ENCODE results near the gene CYTH3.
"Not testable (repeated sequence)": the region's sequence is repeated elsewhere in the genome, so short reads cannot be mapped to it uniquely, and the experiment has no call there.

CYTH3 gene

DNA sequence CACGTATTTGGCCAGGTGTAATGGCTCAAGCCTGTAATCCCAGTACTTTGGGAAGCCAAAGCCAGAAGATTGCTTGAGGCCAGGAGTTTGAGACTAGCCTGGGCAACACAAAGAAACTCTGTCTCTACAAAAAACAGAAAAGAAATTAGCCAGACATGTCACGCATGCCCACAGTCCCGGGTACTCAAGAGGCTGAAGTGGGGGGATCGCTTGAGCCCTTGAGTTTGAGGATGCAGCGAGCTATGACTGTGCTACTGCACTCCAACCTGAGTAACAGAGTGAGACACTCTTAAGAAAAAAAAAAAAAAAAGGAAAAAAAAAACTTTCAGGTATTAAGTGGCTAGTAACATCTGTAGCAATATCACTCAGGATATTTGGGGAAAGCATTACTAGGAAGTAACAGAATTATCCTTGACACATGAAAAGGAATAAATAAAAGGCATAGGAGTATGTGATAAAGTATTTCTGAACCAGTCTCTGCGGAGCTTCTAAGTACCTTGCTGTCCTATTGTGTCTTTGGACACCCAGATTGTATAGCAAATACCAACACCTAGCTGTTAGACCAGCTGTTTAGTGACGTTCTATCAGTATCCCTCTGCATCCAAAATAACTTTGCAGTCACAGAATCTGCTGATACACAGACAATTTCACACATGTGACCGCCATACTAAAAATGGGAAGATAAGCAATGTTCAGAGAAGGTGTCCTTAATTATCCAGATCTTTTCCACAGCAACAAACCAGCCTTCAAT lies 74.4 kb downstream of the CYTH3 start:
- H3K4me3 ChIP-seq (ENCODE audit: low read depth, low read length) = no peak overlapping the region
- H2AFZ ChIP-seq (ENCODE audit: low read length, unreplicated experiment) = no peak overlapping the region
- peaks cover 86% of the 10 kb centered on the region for H3K79me2 ChIP-seq (ENCODE audit: control insufficient read depth, insufficient read depth, low read length, unreplicated experiment)
- no peaks in the 10 kb centered on the region for H3K27me3 ChIP-seq (ENCODE audit: insufficient read depth, low read length)
- peaks cover 4% of the 10 kb centered on the region for H3K4me1 ChIP-seq (ENCODE audit: control insufficient read depth, insufficient read depth, low read length, unreplicated experiment)
- H3K27ac ChIP-seq (ENCODE audit: low read depth, low read length) = no peak overlapping the region
- H3K36me3 ChIP-seq (ENCODE audit: insufficient read depth, low read length) = no peaks in the 10 kb centered on the region

DNA sequence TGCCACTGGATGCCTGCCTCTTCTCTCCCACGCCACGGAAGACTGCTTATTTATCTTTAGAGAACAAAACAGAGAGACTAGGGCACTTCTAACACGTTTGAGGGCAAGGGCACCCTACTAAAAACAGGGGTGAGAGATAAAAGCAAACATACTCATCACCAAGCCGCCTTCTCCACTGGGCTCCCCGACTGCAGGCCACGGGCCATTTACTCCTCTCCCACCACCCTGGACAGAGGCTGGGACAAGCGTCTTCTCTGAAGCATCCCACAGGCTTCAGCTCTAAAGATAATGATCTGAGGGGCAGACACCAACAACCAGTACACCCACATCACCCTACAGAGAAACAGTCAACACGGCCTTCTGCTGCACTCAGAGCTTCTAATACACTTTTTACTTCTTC lies 78.7 kb downstream of the CYTH3 start:
- no peaks in the 10 kb centered on the region for H3K36me3 ChIP-seq (ENCODE audit: insufficient read depth, low read length)
- H3K27me3 ChIP-seq (ENCODE audit: insufficient read depth, low read length) = no peaks in the 10 kb centered on the region
- no peak overlapping the region for H3K4me3 ChIP-seq (ENCODE audit: low read depth, low read length)
- peaks cover 53% of the 10 kb centered on the region for H3K79me2 ChIP-seq (ENCODE audit: control insufficient read depth, insufficient read depth, low read length, unreplicated experiment)
- no peak overlapping the region for H2AFZ ChIP-seq (ENCODE audit: low read length, unreplicated experiment)
- no peaks in the 10 kb centered on the region for H3K4me1 ChIP-seq (ENCODE audit: control insufficient read depth, insufficient read depth, low read length, unreplicated experiment)
- no peak overlapping the region for H3K27ac ChIP-seq (ENCODE audit: low read depth, low read length)

DNA sequence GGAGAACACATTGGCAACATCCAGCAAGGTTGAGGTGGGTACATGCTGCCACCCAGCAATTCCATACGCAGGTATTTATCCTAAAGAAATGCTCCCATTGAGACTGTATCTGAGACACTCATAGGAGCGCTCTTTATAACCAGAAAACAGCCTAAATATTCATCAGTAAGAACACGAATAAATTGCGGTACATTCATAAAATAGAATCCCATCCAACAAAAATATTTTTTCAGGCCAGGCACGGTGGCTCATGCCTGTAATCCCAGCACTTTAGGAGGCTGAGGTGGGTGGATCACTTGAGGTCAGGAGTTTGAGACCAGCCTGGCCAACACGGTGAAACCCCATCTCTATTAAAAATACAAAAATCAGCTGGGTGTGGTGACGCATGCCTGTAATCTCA lies 81.9 kb downstream of the CYTH3 start:
- not testable (repeated sequence) for H3K27ac ChIP-seq (ENCODE audit: low read depth, low read length); H3K27me3 ChIP-seq (ENCODE audit: insufficient read depth, low read length); H3K36me3 ChIP-seq (ENCODE audit: insufficient read depth, low read length); H2AFZ ChIP-seq (ENCODE audit: low read length, unreplicated experiment); H3K4me3 ChIP-seq (ENCODE audit: low read depth, low read length); H3K4me1 ChIP-seq (ENCODE audit: control insufficient read depth, insufficient read depth, low read length, unreplicated experiment)
- peaks cover 33% of the 10 kb centered on the region for H3K79me2 ChIP-seq (ENCODE audit: control insufficient read depth, insufficient read depth, low read length, unreplicated experiment)

DNA sequence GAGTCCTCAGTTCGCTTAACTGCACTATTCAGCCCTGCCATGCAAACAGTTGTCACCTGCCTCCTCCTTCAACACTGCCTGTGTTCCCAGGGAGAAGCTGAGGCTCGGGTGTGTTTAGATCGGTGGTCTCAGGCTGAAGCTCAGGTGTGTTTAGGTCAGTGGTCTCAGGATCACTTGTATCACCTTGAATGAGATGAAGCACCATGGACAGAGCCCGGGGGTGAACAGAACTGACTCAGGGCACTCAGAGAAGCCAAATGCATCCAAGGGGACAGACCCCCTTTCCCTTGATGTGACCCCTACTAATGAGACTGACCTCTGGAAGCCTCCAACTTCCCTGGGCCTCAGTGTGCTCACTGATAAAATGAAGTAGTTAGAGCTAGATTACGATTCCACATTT lies 84.0 kb downstream of the CYTH3 start:
- Histone ChIP-seq H3K4me3 (ENCODE audit: low read depth, low read length) (no peak overlapping the region), H3K4me1 (ENCODE audit: control insufficient read depth, insufficient read depth, low read length, unreplicated experiment) (no peaks in the 10 kb centered on the region), H2AFZ (ENCODE audit: low read length, unreplicated experiment) (no peak overlapping the region), H3K27ac (ENCODE audit: low read depth, low read length) (no peak overlapping the region), H3K27me3 (ENCODE audit: insufficient read depth, low read length) (no peaks in the 10 kb centered on the region), H3K79me2 (ENCODE audit: control insufficient read depth, insufficient read depth, low read length, unreplicated experiment) (peaks cover 19% of the 10 kb centered on the region), H3K36me3 (ENCODE audit: insufficient read depth, low read length) (peaks cover 8% of the 10 kb centered on the region; the same call in 1 of the 2 replicates)

DNA sequence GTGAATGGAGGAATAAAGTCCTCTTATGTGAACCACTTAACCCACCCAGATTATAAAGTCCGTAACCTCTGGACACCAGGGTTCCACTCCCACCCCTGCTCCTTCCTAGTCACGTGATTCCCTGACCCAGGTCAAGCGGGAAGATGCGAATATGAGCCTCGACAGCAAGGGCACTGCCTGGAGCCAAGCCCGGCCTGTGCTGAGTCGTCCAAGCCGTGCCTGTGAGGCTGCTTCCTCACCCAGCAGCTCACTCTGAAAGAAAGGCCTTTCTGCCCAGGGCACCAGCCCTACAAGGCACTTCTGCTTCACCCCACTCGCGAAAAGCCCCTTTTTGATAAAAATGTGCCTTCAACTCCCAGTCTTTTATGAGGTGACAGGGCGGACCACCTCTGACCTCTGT lies 85.8 kb downstream of the CYTH3 start:
- Histone ChIP-seq H3K27ac (ENCODE audit: low read depth, low read length) (no peak overlapping the region), H3K79me2 (ENCODE audit: control insufficient read depth, insufficient read depth, low read length, unreplicated experiment) (peaks cover 8% of the 10 kb centered on the region), H3K4me1 (ENCODE audit: control insufficient read depth, insufficient read depth, low read length, unreplicated experiment) (no peaks in the 10 kb centered on the region), H2AFZ (ENCODE audit: low read length, unreplicated experiment) (no peak overlapping the region), H3K4me3 (ENCODE audit: low read depth, low read length) (no peak overlapping the region), H3K36me3 (ENCODE audit: insufficient read depth, low read length) (peaks cover 8% of the 10 kb centered on the region; the same call in 1 of the 2 replicates), H3K27me3 (ENCODE audit: insufficient read depth, low read length) (no peaks in the 10 kb centered on the region)

DNA sequence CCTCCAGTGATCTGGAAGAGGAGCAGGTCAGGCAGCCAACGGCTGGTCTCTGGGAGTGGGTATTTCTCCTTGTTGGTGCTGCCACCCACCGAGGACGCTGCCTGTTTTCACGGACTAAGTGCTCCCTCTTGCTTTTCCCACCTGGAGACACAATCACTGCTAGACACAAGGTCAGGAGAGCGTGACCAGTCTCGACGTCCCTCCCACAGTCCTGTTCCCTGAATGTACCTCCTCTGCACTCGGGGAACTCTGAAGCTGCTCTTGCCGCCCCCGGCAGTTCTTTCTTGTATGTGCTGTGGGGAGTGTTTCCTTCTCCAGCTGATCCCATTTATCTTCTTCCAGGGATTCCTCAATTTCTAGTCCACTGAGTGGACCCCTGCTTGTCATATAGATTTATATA lies 89.4 kb downstream of the CYTH3 start:
- peaks cover 12% of the 10 kb centered on the region; the same call in 1 of the 2 replicates for H3K36me3 ChIP-seq (ENCODE audit: insufficient read depth, low read length)
- H3K27ac ChIP-seq (ENCODE audit: low read depth, low read length) = no peak overlapping the region
- H3K4me1 ChIP-seq (ENCODE audit: control insufficient read depth, insufficient read depth, low read length, unreplicated experiment) = peaks cover 13% of the 10 kb centered on the region
- peaks cover 13% of the 10 kb centered on the region for H3K79me2 ChIP-seq (ENCODE audit: control insufficient read depth, insufficient read depth, low read length, unreplicated experiment)
- H2AFZ ChIP-seq (ENCODE audit: low read length, unreplicated experiment) = no peak overlapping the region
- no peaks in the 10 kb centered on the region for H3K27me3 ChIP-seq (ENCODE audit: insufficient read depth, low read length)
- H3K4me3 ChIP-seq (ENCODE audit: low read depth, low read length) = no peak overlapping the region

DNA sequence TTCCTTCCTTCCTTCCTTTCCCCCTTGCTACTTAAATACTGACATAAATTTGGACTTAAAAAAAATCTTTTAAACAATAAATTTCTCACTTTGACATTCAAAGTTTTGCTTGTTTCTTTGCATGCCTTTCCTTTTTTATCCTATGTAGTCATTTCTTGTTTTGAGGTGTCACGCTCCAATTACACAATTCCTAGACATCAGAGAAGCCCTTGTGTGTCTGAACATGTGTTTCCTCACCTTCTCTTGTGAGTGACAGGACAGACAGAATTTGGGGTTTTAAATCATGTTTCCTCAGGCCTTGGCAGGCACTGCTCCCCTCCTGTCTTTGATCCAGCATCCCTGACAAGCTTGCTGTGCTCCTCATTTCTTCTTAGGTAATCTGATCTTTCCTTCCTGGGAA lies 91.3 kb downstream of the CYTH3 start:
- Histone ChIP-seq H3K4me3 (ENCODE audit: low read depth, low read length) (no peak overlapping the region), H3K27ac (ENCODE audit: low read depth, low read length) (no peak overlapping the region), H3K79me2 (ENCODE audit: control insufficient read depth, insufficient read depth, low read length, unreplicated experiment) (peaks cover 7% of the 10 kb centered on the region), H3K4me1 (ENCODE audit: control insufficient read depth, insufficient read depth, low read length, unreplicated experiment) (peaks cover 22% of the 10 kb centered on the region), H2AFZ (ENCODE audit: low read length, unreplicated experiment) (no peak overlapping the region), H3K27me3 (ENCODE audit: insufficient read depth, low read length) (no peaks in the 10 kb centered on the region), H3K36me3 (ENCODE audit: insufficient read depth, low read length) (peaks cover 14% of the 10 kb centered on the region)

DNA sequence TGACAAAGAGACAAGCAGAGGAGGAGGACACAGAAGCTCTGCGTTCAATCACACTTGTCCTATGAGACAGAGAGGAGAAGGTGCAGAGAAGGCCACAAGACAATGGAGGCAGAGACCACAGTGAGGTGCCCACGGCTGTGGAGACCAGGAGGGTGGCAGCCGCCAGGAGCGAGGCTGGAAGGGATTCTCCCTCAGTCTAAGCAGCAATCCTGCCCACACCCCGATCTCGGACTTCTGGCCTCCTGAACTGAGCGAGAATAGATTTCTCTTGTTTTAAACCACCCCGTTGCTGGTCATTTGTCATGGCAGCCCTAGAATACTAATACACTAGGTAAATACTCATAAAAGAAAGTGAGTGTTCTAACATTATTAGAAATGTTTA lies 92.1 kb downstream of the CYTH3 start:
- Histone ChIP-seq H3K36me3 (ENCODE audit: insufficient read depth, low read length) (peaks cover 14% of the 10 kb centered on the region), H3K27me3 (ENCODE audit: insufficient read depth, low read length) (no peaks in the 10 kb centered on the region), H3K4me3 (ENCODE audit: low read depth, low read length) (no peak overlapping the region), H3K27ac (ENCODE audit: low read depth, low read length) (no peak overlapping the region), H2AFZ (ENCODE audit: low read length, unreplicated experiment) (no peak overlapping the region), H3K4me1 (ENCODE audit: control insufficient read depth, insufficient read depth, low read length, unreplicated experiment) (peaks cover 30% of the 10 kb centered on the region), H3K79me2 (ENCODE audit: control insufficient read depth, insufficient read depth, low read length, unreplicated experiment) (peaks cover 7% of the 10 kb centered on the region)

DNA sequence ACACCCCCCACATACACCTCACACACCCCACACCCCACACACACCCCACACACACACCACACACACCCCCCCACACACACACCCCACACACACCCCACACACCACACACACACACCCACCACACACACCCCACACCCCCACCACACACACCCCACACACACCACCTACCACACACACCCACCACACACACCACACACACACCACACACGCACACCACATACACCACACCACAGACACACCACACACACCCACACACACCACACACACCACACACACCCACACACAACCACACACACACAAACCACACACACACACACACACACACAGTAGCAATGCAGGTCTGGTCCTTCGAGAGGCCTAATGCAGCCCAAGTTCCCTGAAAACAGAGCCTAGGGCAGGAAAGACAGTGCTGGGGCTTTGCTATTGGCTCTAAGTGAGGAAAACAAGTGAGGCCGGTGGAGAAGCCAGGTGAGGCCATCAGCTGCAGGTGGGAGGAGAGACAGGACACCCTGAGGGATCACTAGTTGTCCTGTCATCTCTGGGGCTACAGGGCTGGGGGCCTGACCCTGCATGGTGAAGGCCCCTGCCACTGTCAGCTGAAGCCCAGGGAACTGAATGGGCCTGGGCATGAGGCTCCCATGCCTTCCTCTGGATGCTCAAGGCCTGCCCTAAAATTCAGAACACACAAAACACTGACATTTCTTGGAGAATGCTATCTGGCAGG lies 92.6 kb downstream of the CYTH3 start:
- H3K27me3 ChIP-seq (ENCODE audit: insufficient read depth, low read length) = no peaks in the 10 kb centered on the region
- H3K4me1 ChIP-seq (ENCODE audit: control insufficient read depth, insufficient read depth, low read length, unreplicated experiment) = peaks cover 34% of the 10 kb centered on the region
- no peak overlapping the region for H3K4me3 ChIP-seq (ENCODE audit: low read depth, low read length)
- H3K79me2 ChIP-seq (ENCODE audit: control insufficient read depth, insufficient read depth, low read length, unreplicated experiment) = peaks cover 7% of the 10 kb centered on the region
- H2AFZ ChIP-seq (ENCODE audit: low read length, unreplicated experiment) = no peak overlapping the region
- peaks cover 20% of the 10 kb centered on the region for H3K36me3 ChIP-seq (ENCODE audit: insufficient read depth, low read length)
- no peak overlapping the region for H3K27ac ChIP-seq (ENCODE audit: low read depth, low read length)

DNA sequence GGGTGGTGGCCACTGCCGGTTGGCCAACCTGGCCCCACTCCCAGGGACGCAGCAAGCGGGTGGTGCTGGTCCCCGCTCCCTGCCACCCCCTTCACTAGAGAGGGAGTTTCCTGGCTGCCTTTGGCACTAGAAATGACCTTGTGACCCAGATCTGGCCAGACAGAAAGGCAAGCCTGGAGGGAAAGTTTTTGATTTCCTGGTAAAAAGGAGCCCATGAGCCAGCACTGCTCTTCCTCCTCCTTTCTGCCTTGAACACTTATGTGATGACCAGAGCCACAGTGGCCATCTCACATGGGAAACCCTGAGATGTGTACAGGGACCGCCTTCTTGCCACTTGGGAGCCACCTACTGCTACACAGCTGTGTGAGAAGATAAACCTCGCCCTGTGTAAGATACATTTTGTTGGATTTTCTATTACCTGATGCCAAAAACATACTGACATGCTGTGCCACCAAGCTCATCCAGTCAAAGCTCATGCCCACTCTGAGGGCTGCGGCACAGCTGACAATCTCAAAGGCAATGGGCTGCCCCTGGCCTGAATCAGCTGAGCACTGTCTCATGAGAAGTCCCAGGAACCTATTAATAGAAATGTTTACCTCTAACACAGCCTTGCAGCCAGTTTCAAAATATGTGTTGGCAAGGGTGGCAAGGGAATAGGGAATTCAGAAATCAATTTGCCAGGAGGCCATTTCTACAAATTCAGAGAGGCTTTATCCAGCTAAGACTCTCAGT lies 94.0 kb downstream of the CYTH3 start:
- Histone ChIP-seq H3K36me3 (ENCODE audit: insufficient read depth, low read length) (peaks cover 23% of the 10 kb centered on the region), H3K4me1 (ENCODE audit: control insufficient read depth, insufficient read depth, low read length, unreplicated experiment) (peaks cover 34% of the 10 kb centered on the region), H3K27ac (ENCODE audit: low read depth, low read length) (no peak overlapping the region), H3K79me2 (ENCODE audit: control insufficient read depth, insufficient read depth, low read length, unreplicated experiment) (peaks cover 7% of the 10 kb centered on the region), H2AFZ (ENCODE audit: low read length, unreplicated experiment) (no peak overlapping the region), H3K27me3 (ENCODE audit: insufficient read depth, low read length) (no peaks in the 10 kb centered on the region), H3K4me3 (ENCODE audit: low read depth, low read length) (no peak overlapping the region)
